ENCODE results near the gene KIF12.

GRCh38 chr9:114060070-114060469, 39.0 kb downstream of the KIF12 start:
- no peak for TF ChIP-seq CTCF (conservative IDR thresholded peaks at IDR 0.05; ENCODE audit: low read depth in 2 of 2)
- TF ChIP-seq EZH2phosphoT487 (IDR thresholded peaks at IDR 0.05; ENCODE audit: unreplicated experiment): no peak
- TF ChIP-seq EZH2 (IDR thresholded peaks at IDR 0.05; ENCODE audit: low read depth, unreplicated experiment): no peak
- no peak for TF ChIP-seq CREB1 (CRISPR knock-in tag; IDR thresholded peaks at IDR 0.05; ENCODE audit: low read depth)
- no peak for TF ChIP-seq NANOG (IDR thresholded peaks at IDR 0.05; ENCODE audit: borderline replicate concordance)
- no peak for TF ChIP-seq POLR2AphosphoS5 (IDR thresholded peaks at IDR 0.05; ENCODE audit: low read depth)
- no peak for TF ChIP-seq REST (IDR thresholded peaks at IDR 0.05; ENCODE audit: unreplicated experiment)
- TF ChIP-seq ZNF331 (CRISPR knock-in tag; IDR thresholded peaks at IDR 0.05; ENCODE audit: low read depth): no peak
- TF ChIP-seq ZNF114 (CRISPR knock-in tag; IDR thresholded peaks at IDR 0.05): no peak
- no peak for TF ChIP-seq JUNB (IDR thresholded peaks at IDR 0.05; ENCODE audit: unreplicated experiment)
- TF ChIP-seq ETS1 (IDR thresholded peaks at IDR 0.05): no peak
